Testis (tissue), 3 donors: ENCODE measurements around the gene CDH12. TPM values are rescaled to one million over a fixed set of nuclear protein-coding genes. Genes with fewer than 3 reads are reported as not detected.

Experiments
- DNase-seq: peaks from one replicate; pipeline ENCODE4 v3.0.0-alpha.2; 2019
- H3K27ac ChIP-seq, 2 donors: fragments of 200-600 bp; sonication (generic); one replicate each; pipeline ENCODE4 v1.5.1; 2019
- H3K27me3 ChIP-seq: fragments of 200-600 bp; sonication (generic); one replicate; pipeline ENCODE4 v1.5.1; 2019
- H3K36me3 ChIP-seq: fragments of 200-600 bp; sonication (generic); one replicate; pipeline ENCODE4 v1.5.1; 2017; ENCODE audit warnings: low read depth; ENCODE audit errors: missing control alignments
- H3K4me1 ChIP-seq: fragments of 200-600 bp; sonication (generic); one replicate; pipeline ENCODE4 v1.5.1; 2019
- H3K4me3 ChIP-seq, 2 donors: fragments of 200-600 bp; sonication (generic); one replicate each; pipeline ENCODE4 v1.5.1; 2017 to 2019
- H3K9me3 ChIP-seq: fragments of 200-600 bp; sonication (generic); one replicate; pipeline ENCODE4 v1.5.1; 2017
- CTCF ChIP-seq, 3 experiments: fragments of 450-650 bp in 2 of 3; fragments of 200-600 bp in 1 of 3; sonication (generic) in 1 of 3; IDR thresholded peaks; one replicate each; pipeline ENCODE4 v1.5.1; 2016 to 2019; ENCODE audit warnings: antibody characterized with exemption in 3 of 3, mild to moderate bottlenecking in 2 of 3, moderate library complexity in 1 of 3
- POLR2A ChIP-seq: fragments of 450-650 bp; IDR thresholded peaks from one replicate; pipeline ENCODE4 v1.6.1; 2017; ENCODE audit warnings: antibody characterized with exemption, mild to moderate bottlenecking, moderate library complexity
- WGBS, 2 donors: methylation state at CpG; one replicate each; pipeline ENCODE4 v1.1.5; 2018; 5-methylcytosine and 5-hydroxymethylcytosine counted together
- intact Hi-C: fragments of 100-400 bp; cut with DNase I; formaldehyde crosslinking; loops from one replicate; pipeline ENCODE4 v1.15.1; 2023; ENCODE audit warnings: low total_unique reads
- polyA plus RNA-seq: library from polyadenylated mRNA; stranded (reverse); fragments of 350-450 nt; fragmentation: Illumina TruSeq; extraction: RNeasy Lipid Tissue Mini Kit (QIAGEN cat#74804); gene quantifications from one replicate; pipeline ENCODE4 v1.2.3, GENCODE V29; 2014; ENCODE audit warnings: low read depth, low replicate concordance; ENCODE audit not compliant: insufficient read depth
- total RNA-seq, 2 donors: library from RNA; depleted of rRNA; stranded (reverse); fragments of >200 nt; gene quantifications; one replicate each; pipeline ENCODE4 v1.2.3, GENCODE V29; 2016

The CDH12 gene
- total and polyA plus RNA-seq, 3 donors from 2014 or later, result 0.87 to 2.3 (median 2.3) TPM

GRCh38 chr5:22649074-22649473 lies 204.1 kb downstream of the CDH12 start:
- Histone ChIP-seq H3K4me1 (no peaks in the 10 kb centered on the region), H3K9me3 (no peaks in the 10 kb centered on the region), H3K27ac (peak overlapping the region in 1 of 2 donors; percentile 28), H3K4me3 (no peak overlapping the region), H3K36me3 (no peaks in the 10 kb centered on the region), H3K27me3 (no peaks in the 10 kb centered on the region)
- intact Hi-C loops, result no loop called here
- DNase-seq, result peak; percentile 76
- WGBS, 2 donors, result 21 to 39% methylated on average over 1 of the region's 1 CpG
- TF ChIP-seq CTCF (IDR thresholded peaks at IDR 0.05), result no peak
- TF ChIP-seq POLR2A, result no peak

- no peak for DNase-seq
- Histone ChIP-seq H3K9me3 (no peaks in the 10 kb centered on the region), H3K27me3 (no peaks in the 10 kb centered on the region), H3K4me1 (no peaks in the 10 kb centered on the region), H3K27ac (no peak overlapping the region), H3K36me3 (no peaks in the 10 kb centered on the region), H3K4me3 (no peak overlapping the region)
- intact Hi-C loops, result no loop called here
- no peak for TF ChIP-seq POLR2A
- TF ChIP-seq CTCF (IDR thresholded peaks at IDR 0.05), result no peak
- WGBS, 2 donors, result 79% methylated on average over 1 of the region's 1 CpG
Measured at GRCh38 chr5:22644859-22645258, 208.3 kb downstream of the CDH12 start.

GRCh38 chr5:22643356-22643755 lies 209.8 kb downstream of the CDH12 start:
- intact Hi-C loops, result no loop called here
- Histone ChIP-seq H3K36me3 (no peaks in the 10 kb centered on the region), H3K9me3 (no peaks in the 10 kb centered on the region), H3K27me3 (no peaks in the 10 kb centered on the region), H3K4me1 (no peaks in the 10 kb centered on the region), H3K4me3 (no peak overlapping the region), H3K27ac (no peak overlapping the region)
- TF ChIP-seq POLR2A (no peak), CTCF (IDR thresholded peaks at IDR 0.05) (no peak)
- WGBS, 2 donors, result 61 to 65% methylated on average over 2 of the region's 2 CpGs
- DNase-seq, result no peak

- no peak for DNase-seq
- Histone ChIP-seq H3K4me1 (no peaks in the 10 kb centered on the region), H3K36me3 (no peaks in the 10 kb centered on the region), H3K27me3 (no peaks in the 10 kb centered on the region), H3K4me3 (no peak overlapping the region), H3K27ac (no peak overlapping the region), H3K9me3 (no peaks in the 10 kb centered on the region)
- TF ChIP-seq CTCF (IDR thresholded peaks at IDR 0.05) (no peak), POLR2A (no peak)
- 82 to 96% methylated on average over 3 of the region's 3 CpGs for WGBS, 2 donors
- intact Hi-C loops, result no loop called here
Measured at GRCh38 chr5:22631683-22632082, 221.5 kb downstream of the CDH12 start.

GRCh38 chr5:22627029-22627428 lies 226.1 kb downstream of the CDH12 start:
- TF ChIP-seq CTCF (IDR thresholded peaks at IDR 0.05), result no peak
- intact Hi-C loops, result no loop called here
- DNase-seq, result no peak
- WGBS, 2 donors, result 90 to 95% methylated on average over 4 of the region's 4 CpGs
- H3K27ac ChIP-seq, result no peak overlapping the region
- no peak overlapping the region for H3K4me3 ChIP-seq
- H3K4me1 ChIP-seq, result no peaks in the 10 kb centered on the region
- H3K27me3 ChIP-seq, result no peaks in the 10 kb centered on the region
- no peaks in the 10 kb centered on the region for H3K36me3 ChIP-seq
- H3K9me3 ChIP-seq, result no peaks in the 10 kb centered on the region
